Mesenchymal stem cell (in vitro differentiated cells and primary cell): ENCODE data around the gene INPP5D.
"Not testable (repeated sequence)": the region's sequence is repeated elsewhere in the genome, so short reads cannot be mapped to it uniquely, and the experiment has no call there.

ENCODE experiments used
- DNase-seq: peaks from one replicate; pipeline ENCODE4 v3.0.0-alpha.2; 2013
- H2AFZ ChIP-seq: one replicate; pipeline ENCODE4 v1.6.1; 2013; ENCODE audit warnings: low read depth, mild to moderate bottlenecking, control low read depth, inconsistent platforms, low read length, moderate library complexity
- H2AK5ac ChIP-seq: 2 replicates; pipeline ENCODE4 v1.6.1; 2013; ENCODE audit warnings: low read length, moderate library complexity, mild to moderate bottlenecking, inconsistent platforms; ENCODE audit not compliant: severe bottlenecking
- H2BK120ac ChIP-seq: one replicate; pipeline ENCODE4 v1.6.1; 2013; ENCODE audit warnings: low read depth, mild to moderate bottlenecking, inconsistent platforms, low read length, moderate library complexity
- H2BK12ac ChIP-seq, 2 experiments: one replicate each; pipeline ENCODE4 v1.6.1; 2013; ENCODE audit warnings: inconsistent platforms in 2 of 2, low read length in 2 of 2, mild to moderate bottlenecking in 2 of 2, moderate library complexity in 2 of 2, control low read depth in 1 of 2
- H2BK15ac ChIP-seq: one replicate; pipeline ENCODE4 v1.6.1; 2013; ENCODE audit warnings: mild to moderate bottlenecking, low read depth, inconsistent platforms; ENCODE audit not compliant: poor library complexity, severe bottlenecking
- H2BK5ac ChIP-seq: 2 replicates; pipeline ENCODE4 v1.6.1; 2013; ENCODE audit warnings: low read depth, mild to moderate bottlenecking, low read length, control low read depth, inconsistent platforms; ENCODE audit not compliant: poor library complexity, severe bottlenecking
- H3K14ac ChIP-seq, 2 experiments: one replicate each; pipeline ENCODE4 v1.6.1; 2013; ENCODE audit warnings: inconsistent platforms in 2 of 2, low read length in 2 of 2, control low read depth in 1 of 2, mild to moderate bottlenecking in 1 of 2, moderate library complexity in 1 of 2
- H3K18ac ChIP-seq, 2 experiments: one replicate each; pipeline ENCODE4 v1.6.1; 2013; ENCODE audit warnings: inconsistent platforms in 2 of 2, low read length in 2 of 2, control low read depth in 1 of 2, low read depth in 1 of 2, mild to moderate bottlenecking in 1 of 2
- H3K23ac ChIP-seq, 2 experiments: one replicate each; pipeline ENCODE4 v1.6.1; 2013; ENCODE audit warnings: inconsistent platforms in 2 of 2, low read length in 2 of 2, mild to moderate bottlenecking in 2 of 2, moderate library complexity in 2 of 2, control low read depth in 1 of 2
- H3K27ac ChIP-seq: 2 replicates; pipeline ENCODE4 v1.5.1; 2013; ENCODE audit warnings: mild to moderate bottlenecking, moderate library complexity, low read length, control low read depth, inconsistent platforms; ENCODE audit not compliant: poor library complexity, severe bottlenecking
- H3K27me3 ChIP-seq, 2 experiments: 2 replicates each; pipeline versions ENCODE4 v1.6.1 to v1.7.0; 2013; ENCODE audit warnings: low read length in 2 of 2, mild to moderate bottlenecking in 2 of 2, moderate library complexity in 2 of 2, control low read depth in 1 of 2, inconsistent platforms in 1 of 2; ENCODE audit not compliant: control insufficient read depth in 1 of 2, insufficient read depth in 1 of 2
- H3K36me3 ChIP-seq, 2 experiments: 2 replicates each; pipeline versions ENCODE4 v1.6.1 to v1.7.0; 2013; ENCODE audit warnings: low read length in 2 of 2, control low read depth in 1 of 2, inconsistent platforms in 1 of 2, low read depth in 1 of 2, mild to moderate bottlenecking in 1 of 2; ENCODE audit not compliant: insufficient read depth in 2 of 2, control insufficient read depth in 1 of 2
- H3K4ac ChIP-seq, 2 experiments: one replicate each; pipeline ENCODE4 v1.6.1; 2013; ENCODE audit warnings: inconsistent platforms in 2 of 2, low read length in 2 of 2, mild to moderate bottlenecking in 2 of 2, moderate library complexity in 2 of 2, control low read depth in 1 of 2, low read depth in 1 of 2
- H3K4me1 ChIP-seq: 2 replicates; pipeline ENCODE4 v1.6.1; 2013; ENCODE audit warnings: low read depth, low read length, control low read depth; ENCODE audit not compliant: control insufficient read depth, insufficient read depth
- H3K4me2 ChIP-seq: 2 replicates; pipeline ENCODE4 v1.6.1; 2013; ENCODE audit warnings: low read length, mild to moderate bottlenecking, inconsistent platforms; ENCODE audit not compliant: poor library complexity, severe bottlenecking
- H3K4me3 ChIP-seq, 2 experiments: 2 replicates each; pipeline versions ENCODE4 v1.5.1 to v1.7.0; 2013; ENCODE audit warnings: low read length in 2 of 2, mild to moderate bottlenecking in 2 of 2, control low read depth in 1 of 2, low read depth in 1 of 2; ENCODE audit not compliant: insufficient read depth in 1 of 2
- H3K79me1 ChIP-seq: replicated peaks from 2 replicates; pipeline ENCODE4 v1.6.1; 2013; ENCODE audit warnings: mild to moderate bottlenecking, control low read depth, low read length, inconsistent platforms; ENCODE audit not compliant: poor library complexity, severe bottlenecking
- H3K9ac ChIP-seq: 2 replicates; pipeline ENCODE4 v1.7.0; 2013; ENCODE audit warnings: mild to moderate bottlenecking, low read length, moderate library complexity
- H3K9me3 ChIP-seq: 2 replicates; pipeline ENCODE4 v1.7.0; 2013; ENCODE audit warnings: mild to moderate bottlenecking, low read length; ENCODE audit not compliant: control insufficient read depth
- H4K8ac ChIP-seq: one replicate; pipeline ENCODE4 v1.6.1; 2013; ENCODE audit warnings: inconsistent platforms, mild to moderate bottlenecking, low read length, moderate library complexity
- H4K91ac ChIP-seq: one replicate; pipeline ENCODE4 v1.6.1; 2013; ENCODE audit warnings: mild to moderate bottlenecking, low read length, inconsistent platforms
- WGBS: methylation state at CpG from one replicate; pipeline ENCODE4 v1.1.7; 2013; ENCODE audit warnings: mixed read lengths; 5-methylcytosine and 5-hydroxymethylcytosine counted together

Gene INPP5D

GRCh38 chr2:233017947-233018346 is 42.2 kb upstream of the INPP5D start:
- H4K8ac ChIP-seq, result no peak overlapping the region
- H2AFZ ChIP-seq, result no peak overlapping the region
- H3K9me3 ChIP-seq, result peaks cover 4% of the 10 kb centered on the region
- no peaks in the 10 kb centered on the region for H3K36me3 ChIP-seq
- no peak overlapping the region for H3K4me3 ChIP-seq
- H3K4me2 ChIP-seq, result no peak overlapping the region
- H3K27ac ChIP-seq, result no peak overlapping the region
- no peak overlapping the region for H3K18ac ChIP-seq
- H3K9ac ChIP-seq, result no peak overlapping the region
- no peak overlapping the region for H3K14ac ChIP-seq
- no peak overlapping the region for H2BK5ac ChIP-seq
- H2BK120ac ChIP-seq, result no peak overlapping the region
- H3K4ac ChIP-seq, result no peak overlapping the region
- H2BK15ac ChIP-seq, result no peak overlapping the region
- H3K4me1 ChIP-seq, result no peaks in the 10 kb centered on the region
- H4K91ac ChIP-seq, result no peak overlapping the region
- H2BK12ac ChIP-seq, result no peak overlapping the region
- no peaks in the 10 kb centered on the region for H3K27me3 ChIP-seq
- no peak for DNase-seq
- H3K79me1 ChIP-seq, result no peaks in the 10 kb centered on the region
- WGBS, result 100% methylated on average over 1 of the region's 1 CpG
- no peak overlapping the region for H3K23ac ChIP-seq
- no peak overlapping the region for H2AK5ac ChIP-seq

DNA sequence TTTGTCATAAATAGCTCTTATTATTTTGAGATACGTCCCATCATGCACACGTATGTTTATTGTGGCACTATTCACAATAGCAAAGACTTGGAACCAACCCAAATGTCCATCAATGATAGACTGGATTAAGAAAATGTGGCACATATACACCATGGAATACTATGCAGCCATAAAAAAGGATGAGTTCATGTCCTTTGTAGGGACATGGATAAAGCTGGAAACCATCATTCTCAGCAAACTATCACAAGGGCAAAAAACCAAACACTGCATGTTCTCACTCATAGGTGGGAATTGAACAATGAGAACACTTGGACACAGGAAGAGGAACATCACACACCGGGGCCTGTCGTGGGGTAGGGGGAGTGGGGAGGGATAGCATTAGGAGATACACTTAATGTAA is 40.5 kb upstream of the INPP5D start:
- H2AFZ ChIP-seq, H3K4me3 ChIP-seq, H3K27ac ChIP-seq, H3K18ac ChIP-seq, H3K23ac ChIP-seq, H2BK12ac ChIP-seq, H3K27me3 ChIP-seq, H3K4me2 ChIP-seq, H3K36me3 ChIP-seq, H4K8ac ChIP-seq, H2BK15ac ChIP-seq, H3K14ac ChIP-seq, H2AK5ac ChIP-seq, H3K79me1 ChIP-seq, H2BK5ac ChIP-seq, H3K9ac ChIP-seq, H2BK120ac ChIP-seq, H3K4ac ChIP-seq, DNase-seq, H3K4me1 ChIP-seq, H4K91ac ChIP-seq, H3K9me3 ChIP-seq: not testable (repeated sequence)
- WGBS, result no CpG with 5 or more reads among the region's 4 CpGs

DNA sequence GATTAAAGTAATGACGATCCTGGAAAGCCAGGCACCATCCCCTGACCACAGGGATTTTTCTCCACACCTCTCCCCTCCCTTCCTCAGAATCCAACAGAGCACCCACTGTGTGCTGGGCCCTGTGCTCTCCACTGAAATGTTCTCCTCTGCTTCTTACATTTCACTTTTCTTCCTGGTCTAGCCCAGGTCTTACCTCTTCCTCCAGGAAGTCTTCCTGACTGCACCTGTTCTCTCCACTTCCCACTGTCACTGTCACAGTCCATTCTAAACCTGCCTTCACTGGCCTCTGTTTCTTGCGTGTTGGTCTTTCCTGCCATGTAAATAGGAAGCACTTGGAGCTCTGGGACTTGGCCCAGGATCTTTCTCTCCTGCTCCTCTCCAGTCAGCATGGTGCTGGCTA is 39.7 kb upstream of the INPP5D start:
- Histone ChIP-seq H3K4me2 (no peak overlapping the region), H2AK5ac (no peak overlapping the region), H3K79me1 (no peaks in the 10 kb centered on the region), H3K18ac (no peak overlapping the region), H3K36me3 (no peaks in the 10 kb centered on the region), H2BK12ac (no peak overlapping the region), H3K4me3 (no peak overlapping the region), H2BK15ac (no peak overlapping the region), H4K91ac (no peak overlapping the region), H2BK120ac (no peak overlapping the region), H3K27me3 (no peaks in the 10 kb centered on the region), H3K14ac (no peak overlapping the region), H3K23ac (no peak overlapping the region), H4K8ac (no peak overlapping the region), H3K9me3 (peaks cover 4% of the 10 kb centered on the region), H2BK5ac (no peak overlapping the region), H3K4me1 (no peaks in the 10 kb centered on the region), H2AFZ (no peak overlapping the region), H3K27ac (no peak overlapping the region), H3K9ac (no peak overlapping the region), H3K4ac (no peak overlapping the region)
- DNase-seq, result no peak
- WGBS, result 92% methylated on average over 2 of the region's 2 CpGs

DNA sequence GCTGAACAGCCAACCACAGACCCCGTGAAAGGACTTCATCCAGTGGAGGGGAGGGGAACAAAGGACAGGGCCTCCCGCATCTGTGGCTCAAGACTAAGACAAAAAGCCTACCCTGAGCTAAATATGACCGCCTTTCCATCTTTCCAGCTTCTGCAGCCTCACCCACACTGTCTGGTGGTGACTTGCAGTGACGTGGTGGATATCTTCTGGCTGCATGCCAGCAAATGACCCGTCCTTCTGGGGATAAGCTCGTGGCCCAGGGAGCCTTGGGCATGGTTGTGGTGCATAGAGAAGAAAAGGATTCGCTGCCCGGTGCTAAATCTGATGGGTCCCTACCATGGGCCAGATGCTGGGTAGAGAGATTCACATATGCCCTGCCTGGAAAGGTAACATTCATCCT is 38.4 kb upstream of the INPP5D start:
- no peak overlapping the region for H3K18ac ChIP-seq
- H2BK15ac ChIP-seq, result no peak overlapping the region
- H3K36me3 ChIP-seq, result no peaks in the 10 kb centered on the region
- 81% methylated on average over 8 of the region's 8 CpGs for WGBS
- H3K4me1 ChIP-seq, result no peaks in the 10 kb centered on the region
- no peak overlapping the region for H3K27ac ChIP-seq
- H4K8ac ChIP-seq, result no peak overlapping the region
- H3K4me3 ChIP-seq, result no peak overlapping the region
- H2BK12ac ChIP-seq, result no peak overlapping the region
- no peak for DNase-seq
- H3K27me3 ChIP-seq, result no peaks in the 10 kb centered on the region
- no peak overlapping the region for H2AFZ ChIP-seq
- peaks cover 4% of the 10 kb centered on the region for H3K9me3 ChIP-seq
- no peak overlapping the region for H3K23ac ChIP-seq
- H2BK5ac ChIP-seq, result no peak overlapping the region
- H3K14ac ChIP-seq, result no peak overlapping the region
- H3K4me2 ChIP-seq, result no peak overlapping the region
- no peaks in the 10 kb centered on the region for H3K79me1 ChIP-seq
- no peak overlapping the region for H3K4ac ChIP-seq
- H3K9ac ChIP-seq, result no peak overlapping the region
- no peak overlapping the region for H2AK5ac ChIP-seq
- H2BK120ac ChIP-seq, result no peak overlapping the region
- H4K91ac ChIP-seq, result no peak overlapping the region
